Measurements from ENCODE around the gene OR1I1. TPM values are rescaled to one million over a fixed set of nuclear protein-coding genes. Genes with fewer than 3 reads are reported as not detected.
"Not testable (repeated sequence)": the region's sequence is repeated elsewhere in the genome, so short reads cannot be mapped to it uniquely, and the experiment has no call there.

OR1I1 gene
- total RNA-seq, 1 donor = not detected

GRCh38 chr19:15074371-15074770, 7.6 kb upstream of the OR1I1 start:
- H3K4me3 ChIP-seq (ENCODE audit: low read depth, low read length) = no peak overlapping the region
- TF ChIP-seq CTCF (IDR thresholded peaks at IDR 0.05; ENCODE audit: insufficient read depth, low read length) = no peak
- DNase-seq (ENCODE audit: low read depth) = no peak

GRCh38 chr19:15075806-15076205, 6.2 kb upstream of the OR1I1 start:
- no peak for TF ChIP-seq CTCF (IDR thresholded peaks at IDR 0.05; ENCODE audit: insufficient read depth, low read length)
- no peak for DNase-seq (ENCODE audit: low read depth)
- H3K4me3 ChIP-seq (ENCODE audit: low read depth, low read length) = no peak overlapping the region

- not testable (repeated sequence) for DNase-seq (ENCODE audit: low read depth); H3K4me3 ChIP-seq (ENCODE audit: low read depth, low read length)
Measured at GRCh38 chr19:15080002-15080401, 2.0 kb upstream of the OR1I1 start.

GRCh38 chr19:15087182-15087581, 5.2 kb downstream of the OR1I1 start:
- no peak for DNase-seq (ENCODE audit: low read depth)
- no peak overlapping the region for H3K4me3 ChIP-seq (ENCODE audit: low read depth, low read length)
- TF ChIP-seq CTCF (IDR thresholded peaks at IDR 0.05; ENCODE audit: insufficient read depth, low read length) = no peak

GRCh38 chr19:15091918-15092753, 10.1 kb downstream of the OR1I1 start:
- peak; percentile 66 for TF ChIP-seq CTCF (IDR thresholded peaks at IDR 0.05; ENCODE audit: insufficient read depth, low read length)
- peak; percentile 85 for DNase-seq (ENCODE audit: low read depth)
- no peak overlapping the region for H3K4me3 ChIP-seq (ENCODE audit: low read depth, low read length)

- no peak for DNase-seq (ENCODE audit: low read depth)
- TF ChIP-seq CTCF (IDR thresholded peaks at IDR 0.05; ENCODE audit: insufficient read depth, low read length) = no peak
- H3K4me3 ChIP-seq (ENCODE audit: low read depth, low read length) = no peak overlapping the region
Measured at GRCh38 chr19:15093001-15093400, 11.0 kb downstream of the OR1I1 start.

- H3K4me3 ChIP-seq (ENCODE audit: low read depth, low read length) = no peak overlapping the region
- DNase-seq (ENCODE audit: low read depth) = no peak
- TF ChIP-seq CTCF (IDR thresholded peaks at IDR 0.05; ENCODE audit: insufficient read depth, low read length) = no peak
Measured at GRCh38 chr19:15096223-15096622, 14.2 kb downstream of the OR1I1 start.

GRCh38 chr19:15097980-15098379, 16.0 kb downstream of the OR1I1 start:
- DNase-seq (ENCODE audit: low read depth); H3K4me3 ChIP-seq (ENCODE audit: low read depth, low read length): not testable (repeated sequence)
